ENCODE data around the gene SRC.

GRCh38 chr20:37383229-37383989 is 37.5 kb downstream of the SRC start:
- TF ChIP-seq POLR2A (IDR thresholded peaks at IDR 0.05): no peak
- TF ChIP-seq CTCF (IDR thresholded peaks at IDR 0.05): no peak

Data from thyroid gland (tissue), 4 donors.